OCI-LY3 (cell line): Measurements from ENCODE around the gene PPBP.

Experiments
- H2AFZ ChIP-seq: fragments of 200-600, 300-600 bp; shearing (Covaris generic); 2 replicates; pipeline ENCODE4 v1.6.0; 2014; ENCODE audit warnings: antibody characterized with exemption, low read depth, low read length
- H3K27ac ChIP-seq: fragments of 200-600, 300-600 bp; sonication (generic); 2 replicates; pipeline ENCODE4 v1.5.1; 2014; ENCODE audit warnings: mild to moderate bottlenecking, low read length, moderate library complexity, mixed read lengths
- H3K27me3 ChIP-seq: fragments of 200-600, 300-600 bp; sonication (generic); 2 replicates; pipeline ENCODE4 v1.6.1; 2014; ENCODE audit warnings: low read depth, low read length, mixed read lengths
- H3K36me3 ChIP-seq: fragments of 200-600, 300-600 bp; sonication (generic); replicated peaks from 2 replicates; pipeline ENCODE3; 2014; ENCODE audit warnings: low read depth, low read length, mixed read lengths
- H3K4me1 ChIP-seq: fragments of 300-600, 200-600 bp; sonication (generic); 2 replicates; pipeline ENCODE4 v1.6.1; 2014; ENCODE audit warnings: low read length, mixed read lengths
- H3K4me2 ChIP-seq: fragments of 200-600, 300-600 bp; sonication (generic); 2 replicates; pipeline ENCODE4 v1.6.1; 2014; ENCODE audit warnings: low read length, mixed read lengths
- H3K4me3 ChIP-seq: fragments of 300-600, 200-600 bp; sonication (generic); 2 replicates; pipeline ENCODE4 v1.5.1; 2014; ENCODE audit warnings: antibody characterized with exemption, mild to moderate bottlenecking, low read length, moderate library complexity
- H3K79me2 ChIP-seq: fragments of 300-600, 200-600 bp; shearing (Covaris generic); 2 replicates; pipeline ENCODE4 v1.6.1; 2014; ENCODE audit warnings: mild to moderate bottlenecking, low read length, mixed read lengths
- H3K9ac ChIP-seq: fragments of 300-600, 200-600 bp; shearing (Covaris generic); 2 replicates; pipeline ENCODE4 v1.6.0; 2014; ENCODE audit warnings: mild to moderate bottlenecking, low read length, moderate library complexity
- H3K9me3 ChIP-seq: fragments of 200-600, 300-600 bp; shearing (Covaris generic); 2 replicates; pipeline ENCODE4 v1.6.1; 2014; ENCODE audit warnings: low read length, mixed read lengths; ENCODE audit not compliant: insufficient read depth
- H4K20me1 ChIP-seq: fragments of 200-600, 300-600 bp; sonication (generic); 2 replicates; pipeline ENCODE4 v1.6.1; 2016; ENCODE audit warnings: low read length, mixed read lengths; ENCODE audit not compliant: insufficient read depth
- EZH2phosphoT487 ChIP-seq: fragments of 200-600 bp; shearing (Covaris generic); IDR thresholded peaks from 2 replicates; pipeline ENCODE4 v1.6.1; 2018; ENCODE audit warnings: antibody characterized with exemption, mixed run types, low read depth
- TF ChIP-seq, protein P1 (sequence below): fragments of 200-600, 300-600 bp; sonication (generic); IDR thresholded peaks from 2 replicates; pipeline ENCODE4 v1.5.1; 2014; ENCODE audit warnings: antibody characterized with exemption, low read length, low read depth

PPBP gene

GRCh38 chr4:74031576-74031975, 43.6 kb upstream of the PPBP start:
- H2AFZ ChIP-seq, result no peak overlapping the region
- H3K27ac ChIP-seq, result no peak overlapping the region
- TF ChIP-seq, protein P1, sequence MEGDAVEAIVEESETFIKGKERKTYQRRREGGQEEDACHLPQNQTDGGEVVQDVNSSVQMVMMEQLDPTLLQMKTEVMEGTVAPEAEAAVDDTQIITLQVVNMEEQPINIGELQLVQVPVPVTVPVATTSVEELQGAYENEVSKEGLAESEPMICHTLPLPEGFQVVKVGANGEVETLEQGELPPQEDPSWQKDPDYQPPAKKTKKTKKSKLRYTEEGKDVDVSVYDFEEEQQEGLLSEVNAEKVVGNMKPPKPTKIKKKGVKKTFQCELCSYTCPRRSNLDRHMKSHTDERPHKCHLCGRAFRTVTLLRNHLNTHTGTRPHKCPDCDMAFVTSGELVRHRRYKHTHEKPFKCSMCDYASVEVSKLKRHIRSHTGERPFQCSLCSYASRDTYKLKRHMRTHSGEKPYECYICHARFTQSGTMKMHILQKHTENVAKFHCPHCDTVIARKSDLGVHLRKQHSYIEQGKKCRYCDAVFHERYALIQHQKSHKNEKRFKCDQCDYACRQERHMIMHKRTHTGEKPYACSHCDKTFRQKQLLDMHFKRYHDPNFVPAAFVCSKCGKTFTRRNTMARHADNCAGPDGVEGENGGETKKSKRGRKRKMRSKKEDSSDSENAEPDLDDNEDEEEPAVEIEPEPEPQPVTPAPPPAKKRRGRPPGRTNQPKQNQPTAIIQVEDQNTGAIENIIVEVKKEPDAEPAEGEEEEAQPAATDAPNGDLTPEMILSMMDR, result no peak
- TF ChIP-seq EZH2phosphoT487, result no peak
- no peaks in the 10 kb centered on the region for H3K79me2 ChIP-seq
- H3K4me3 ChIP-seq, result no peak overlapping the region
- no peaks in the 10 kb centered on the region for H3K4me1 ChIP-seq
- H3K9ac ChIP-seq, result no peak overlapping the region
- no peaks in the 10 kb centered on the region for H3K36me3 ChIP-seq
- no peak overlapping the region for H3K4me2 ChIP-seq
- H4K20me1 ChIP-seq, result no peaks in the 10 kb centered on the region
- H3K9me3 ChIP-seq, result no peaks in the 10 kb centered on the region
- peaks cover 2% of the 10 kb centered on the region; the same call in 1 of the 2 replicates for H3K27me3 ChIP-seq

GRCh38 chr4:74030285-74030684, 42.3 kb upstream of the PPBP start:
- no peak overlapping the region for H2AFZ ChIP-seq
- TF ChIP-seq, protein P1, result no peak
- TF ChIP-seq EZH2phosphoT487, result no peak
- H4K20me1 ChIP-seq, result no peaks in the 10 kb centered on the region
- H3K4me2 ChIP-seq, result no peak overlapping the region
- no peaks in the 10 kb centered on the region for H3K9me3 ChIP-seq
- H3K4me3 ChIP-seq, result no peak overlapping the region
- H3K4me1 ChIP-seq, result no peaks in the 10 kb centered on the region
- H3K36me3 ChIP-seq, result no peaks in the 10 kb centered on the region
- no peaks in the 10 kb centered on the region for H3K79me2 ChIP-seq
- H3K9ac ChIP-seq, result no peak overlapping the region
- no peak overlapping the region for H3K27ac ChIP-seq
- no peaks in the 10 kb centered on the region for H3K27me3 ChIP-seq

DNA sequence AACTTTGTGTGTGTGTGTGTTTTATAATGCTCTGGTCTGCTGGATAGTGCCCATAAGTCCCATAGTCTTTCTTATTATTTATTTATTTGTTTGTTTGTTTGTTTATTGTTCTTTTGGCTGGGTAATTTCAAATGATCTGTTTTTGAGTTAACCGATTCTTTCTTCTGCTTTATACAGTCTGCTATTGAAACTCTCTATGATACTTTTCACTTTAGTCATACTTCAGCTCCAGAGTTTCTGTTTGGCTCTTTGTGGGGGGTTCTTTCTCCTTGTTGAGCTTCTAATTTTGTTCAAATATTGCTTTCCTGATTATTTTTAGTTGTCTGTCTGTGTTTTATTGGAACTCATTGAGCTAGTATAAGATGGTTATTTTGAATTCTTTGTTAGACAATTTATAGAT, 40.5 kb upstream of the PPBP start:
- H3K79me2 ChIP-seq, result no peaks in the 10 kb centered on the region
- no peak overlapping the region for H2AFZ ChIP-seq
- no peak overlapping the region for H3K27ac ChIP-seq
- H3K27me3 ChIP-seq, result no peaks in the 10 kb centered on the region
- H3K36me3 ChIP-seq, result no peaks in the 10 kb centered on the region
- H3K4me3 ChIP-seq, result no peak overlapping the region
- H4K20me1 ChIP-seq, result no peaks in the 10 kb centered on the region
- H3K9me3 ChIP-seq, result no peaks in the 10 kb centered on the region
- no peaks in the 10 kb centered on the region for H3K4me1 ChIP-seq
- H3K9ac ChIP-seq, result no peak overlapping the region
- H3K4me2 ChIP-seq, result no peak overlapping the region
- TF ChIP-seq, protein P1, result no peak
- TF ChIP-seq EZH2phosphoT487, result no peak

- Histone ChIP-seq H3K27ac (no peak overlapping the region), H3K9ac (no peak overlapping the region), H3K4me1 (no peaks in the 10 kb centered on the region), H3K79me2 (no peaks in the 10 kb centered on the region), H3K4me2 (no peak overlapping the region), H2AFZ (no peak overlapping the region), H4K20me1 (no peaks in the 10 kb centered on the region), H3K36me3 (no peaks in the 10 kb centered on the region), H3K27me3 (no peaks in the 10 kb centered on the region), H3K4me3 (no peak overlapping the region), H3K9me3 (no peaks in the 10 kb centered on the region)
- no peak for TF ChIP-seq EZH2phosphoT487
- TF ChIP-seq, protein P1, result no peak
These were observed 35.7 kb upstream of the PPBP start for GRCh38 chr4:74023709-74024108.
